ENCODE results near the gene PCNX4. TPM values are rescaled to one million over a fixed set of nuclear protein-coding genes. Genes with fewer than 3 reads are reported as not detected.

Gene PCNX4
- total RNA-seq, 3 donors from 2014 or later, result 32.6 to 85.9 (median 53.7) TPM

DNA sequence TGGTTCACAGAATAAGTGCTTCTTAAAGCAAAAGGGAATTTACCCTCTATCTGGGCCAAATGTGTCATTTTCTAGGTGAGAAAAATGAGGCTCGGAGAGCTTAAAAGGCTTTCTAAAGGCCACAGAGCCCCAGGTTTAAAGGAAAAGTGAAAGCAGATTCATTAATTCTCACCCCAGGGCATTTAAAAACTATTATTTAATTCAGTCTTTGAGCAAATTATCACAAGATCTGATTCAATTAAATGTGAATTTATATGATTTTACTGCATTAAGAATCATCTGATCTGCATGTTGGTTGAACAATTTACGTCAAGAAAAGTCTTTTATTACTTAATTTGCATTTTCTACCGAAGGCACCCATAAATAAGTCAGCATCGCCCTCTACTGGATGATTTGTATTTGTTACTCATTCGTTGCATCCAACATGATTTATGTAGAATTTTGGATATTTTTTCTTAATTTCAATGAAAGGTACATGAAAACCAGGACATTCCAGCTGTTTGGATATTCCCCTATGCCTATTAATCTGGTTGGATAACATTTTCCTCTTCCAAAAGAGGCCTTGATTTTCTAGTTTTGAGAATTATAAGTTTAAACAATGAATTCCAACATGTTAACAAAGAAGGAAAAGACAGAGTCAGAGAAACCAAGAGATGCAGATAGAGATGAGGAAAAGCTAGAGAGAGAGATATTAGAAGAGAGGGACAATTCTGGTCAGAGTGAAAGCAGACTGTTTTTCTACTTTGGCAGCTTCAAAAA, 92.6 kb downstream of the PCNX4 start:
- peak overlapping the region in 1 of 2 donors; percentile 5 for H3K27ac ChIP-seq
- TF ChIP-seq, protein P1, sequence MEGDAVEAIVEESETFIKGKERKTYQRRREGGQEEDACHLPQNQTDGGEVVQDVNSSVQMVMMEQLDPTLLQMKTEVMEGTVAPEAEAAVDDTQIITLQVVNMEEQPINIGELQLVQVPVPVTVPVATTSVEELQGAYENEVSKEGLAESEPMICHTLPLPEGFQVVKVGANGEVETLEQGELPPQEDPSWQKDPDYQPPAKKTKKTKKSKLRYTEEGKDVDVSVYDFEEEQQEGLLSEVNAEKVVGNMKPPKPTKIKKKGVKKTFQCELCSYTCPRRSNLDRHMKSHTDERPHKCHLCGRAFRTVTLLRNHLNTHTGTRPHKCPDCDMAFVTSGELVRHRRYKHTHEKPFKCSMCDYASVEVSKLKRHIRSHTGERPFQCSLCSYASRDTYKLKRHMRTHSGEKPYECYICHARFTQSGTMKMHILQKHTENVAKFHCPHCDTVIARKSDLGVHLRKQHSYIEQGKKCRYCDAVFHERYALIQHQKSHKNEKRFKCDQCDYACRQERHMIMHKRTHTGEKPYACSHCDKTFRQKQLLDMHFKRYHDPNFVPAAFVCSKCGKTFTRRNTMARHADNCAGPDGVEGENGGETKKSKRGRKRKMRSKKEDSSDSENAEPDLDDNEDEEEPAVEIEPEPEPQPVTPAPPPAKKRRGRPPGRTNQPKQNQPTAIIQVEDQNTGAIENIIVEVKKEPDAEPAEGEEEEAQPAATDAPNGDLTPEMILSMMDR (IDR thresholded peaks at IDR 0.05), result peak; percentile 73 to 82 (median 81)
- no peak for TF ChIP-seq POLR2A (IDR thresholded peaks at IDR 0.05)
- no peak for DNase-seq (ENCODE audit: low spot score in 2 of 2)

DNA sequence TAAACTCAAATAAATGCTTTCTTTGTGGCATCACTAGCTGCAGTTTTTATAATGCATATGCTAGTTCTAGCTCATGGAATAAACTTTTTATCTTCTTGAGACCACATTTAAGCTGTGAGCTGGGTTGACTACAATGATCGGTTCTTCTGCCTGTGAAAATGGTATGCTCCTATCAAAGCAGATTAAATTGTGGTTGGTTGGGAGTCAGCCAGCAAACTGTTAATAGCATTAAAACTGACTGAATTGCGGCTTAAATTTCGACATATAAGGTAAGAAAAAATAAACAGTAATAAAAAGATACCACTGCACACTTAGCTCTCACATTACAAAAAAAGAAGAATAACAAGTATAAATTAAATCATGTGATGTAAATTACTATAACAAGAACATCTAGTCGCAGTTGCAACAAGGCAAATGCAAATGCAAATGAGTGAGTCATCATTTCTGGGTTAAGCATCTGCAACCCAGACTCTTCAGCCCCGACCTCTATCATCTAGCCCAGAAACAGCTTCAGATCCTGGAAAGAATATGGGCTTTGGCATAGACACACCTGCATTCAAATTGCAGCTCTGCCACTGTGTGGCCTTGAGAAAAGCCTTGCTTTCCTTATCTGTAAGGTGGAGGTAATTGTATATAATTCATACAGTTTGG, 93.3 kb downstream of the PCNX4 start:
- Histone ChIP-seq H3K27me3 (no peaks in the 10 kb centered on the region), H3K4me3 (no peak overlapping the region), H3K4me1 (no peaks in the 10 kb centered on the region), H3K36me3 (no peaks in the 10 kb centered on the region), H3K27ac (no peak overlapping the region), H3K9me3 (no peaks in the 10 kb centered on the region)
- TF ChIP-seq POLR2AphosphoS5 (IDR thresholded peaks at IDR 0.05) (no peak), POLR2A (IDR thresholded peaks at IDR 0.05) (no peak)
- TF ChIP-seq, protein P1 (IDR thresholded peaks at IDR 0.05), result no peak
- no peak for DNase-seq (ENCODE audit: low spot score in 2 of 2)
- intact Hi-C loops (cut with DNase I; ENCODE audit: low total_unique reads), result loop anchor here (10.0 kb wide), 1 partner anchor 120 kb away; no protein-coding TSS in a partner anchor

More for the DNA sequence above, 92.6 kb downstream of the PCNX4 start:
- Histone ChIP-seq H3K4me3 (peak overlapping the region; percentile 37 to 58 (median 42)), H3K27me3 (no peaks in the 10 kb centered on the region), H3K36me3 (no peaks in the 10 kb centered on the region), H3K9me3 (no peaks in the 10 kb centered on the region), H3K4me1 (no peaks in the 10 kb centered on the region)
- intact Hi-C loops (cut with DNase I; ENCODE audit: low total_unique reads), result loop anchor here (10.0 kb wide), 1 partner anchor 120 kb away; no protein-coding TSS in a partner anchor

DNA sequence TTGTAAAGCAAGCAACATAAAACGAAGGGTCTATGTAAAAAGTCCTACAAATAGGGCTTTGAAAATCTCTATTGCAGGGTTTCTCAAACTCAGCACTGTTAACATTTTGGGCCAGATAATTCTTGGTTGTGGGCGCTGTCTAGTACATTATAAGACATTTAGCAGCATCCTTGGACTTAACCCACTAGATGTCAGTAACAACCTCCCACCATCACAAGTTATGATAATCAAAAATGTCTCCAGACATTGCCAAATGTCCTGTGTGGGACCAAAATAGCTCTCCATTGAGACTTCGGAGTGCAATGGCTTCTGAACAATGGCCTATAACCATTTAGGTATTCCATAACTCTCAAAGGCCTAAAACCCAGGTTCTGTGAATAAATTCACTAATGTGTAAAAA, 96.4 kb downstream of the PCNX4 start:
- DNase-seq (ENCODE audit: low spot score in 2 of 2), result no peak
- H3K27me3 ChIP-seq, result no peaks in the 10 kb centered on the region
- H3K36me3 ChIP-seq, result no peaks in the 10 kb centered on the region
- H3K27ac ChIP-seq, result no peak overlapping the region
- no peaks in the 10 kb centered on the region for H3K9me3 ChIP-seq
- no peaks in the 10 kb centered on the region for H3K4me1 ChIP-seq
- intact Hi-C loops (cut with DNase I; ENCODE audit: low total_unique reads), result loop anchor here (10.0 kb wide), 1 partner anchor 123 kb away; no protein-coding TSS in a partner anchor
- no peak overlapping the region for H3K4me3 ChIP-seq
- no peak for TF ChIP-seq POLR2A (IDR thresholded peaks at IDR 0.05)
- TF ChIP-seq POLR2AphosphoS5 (IDR thresholded peaks at IDR 0.05), result no peak
- TF ChIP-seq, protein P1 (IDR thresholded peaks at IDR 0.05), result no peak

DNA sequence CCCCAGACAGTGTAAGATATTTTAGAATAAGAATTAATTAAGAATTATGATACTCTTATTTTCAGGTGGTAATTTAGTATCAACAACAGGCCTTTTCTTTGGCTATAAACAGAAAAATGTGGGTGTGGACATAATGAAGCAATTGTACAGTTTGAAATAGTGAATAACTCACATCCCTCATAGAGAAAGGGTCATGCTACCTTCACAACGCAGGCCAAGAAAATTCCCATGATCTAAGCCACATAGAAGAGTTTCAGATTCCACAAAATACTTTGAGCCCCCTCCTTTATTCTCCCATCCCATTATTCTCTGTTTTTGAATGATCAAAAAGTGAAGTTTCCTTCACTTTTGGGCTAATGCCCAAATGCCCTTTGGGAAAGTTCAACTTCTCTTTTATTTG, 97.0 kb downstream of the PCNX4 start:
- H3K4me1 ChIP-seq, result no peaks in the 10 kb centered on the region
- intact Hi-C loops (cut with DNase I; ENCODE audit: low total_unique reads), result loop anchor here (10.0 kb wide), 1 partner anchor 124 kb away; no protein-coding TSS in a partner anchor
- no peak for TF ChIP-seq POLR2AphosphoS5 (IDR thresholded peaks at IDR 0.05)
- TF ChIP-seq POLR2A (IDR thresholded peaks at IDR 0.05), result no peak
- TF ChIP-seq, protein P1 (IDR thresholded peaks at IDR 0.05), result no peak

More for the DNA sequence above, 97.0 kb downstream of the PCNX4 start:
- Histone ChIP-seq H3K9me3 (no peaks in the 10 kb centered on the region), H3K36me3 (no peaks in the 10 kb centered on the region), H3K4me3 (no peak overlapping the region), H3K27ac (no peak overlapping the region), H3K27me3 (no peaks in the 10 kb centered on the region)
- DNase-seq (ENCODE audit: low spot score in 2 of 2), result no peak

Data from breast epithelium (tissue), 4 donors.